A549 (cell line): ENCODE data around the gene BEST4. TPM values are rescaled to one million over a fixed set of nuclear protein-coding genes. Genes with fewer than 3 reads are reported as not detected.

Experiments used
- ATAC-seq, 2 experiments: fragments of 200-7000 bp in 1 of 2; fragments of >200 bp in 1 of 2; cut with Nextera tagmentation in 1 of 2; cut with Tn5 transposase in 1 of 2; 3 replicates each; pipeline versions ENCODE4 v1.8.0 to v1.9.1; 2018 to 2020; ENCODE audit warnings: mild to moderate bottlenecking in 1 of 2, moderate library complexity in 1 of 2
- CTCF ChIA-PET: fragments of 300-600 bp; sonication (Branson Sonifier 250); formaldehyde crosslinking; extraction: SDS; loops from one replicate; lab custom pipeline; 2021; ENCODE audit warnings: antibody characterized with exemption, inconsistent platforms; lab: Yijun Ruan, JAX
- POLR2A ChIA-PET: fragments of 350-600 bp; formaldehyde crosslinking; extraction: SDS; loops from one replicate; lab custom pipeline; 2021; ENCODE audit warnings: antibody characterized with exemption, inconsistent platforms; lab: Yijun Ruan, JAX
- DNase-seq, 2 experiments: peaks; one replicate each; pipeline versions ENCODE4 v3.0.0 to v3.0.0-alpha.2; 2011 to 2016; ENCODE audit warnings: low read depth in 1 of 2, low spot score in 1 of 2
- FAIRE-seq: peaks from 2 replicates; lab custom pipeline; 2011; peaks lifted over from hg19 to GRCh38; lab: Jason Lieb, UNC
- H3K27ac ChIP-seq, 2 experiments: fragments of >200 bp; sonication (Bioruptor Twin); formaldehyde crosslinking; 3 replicates each; pipeline ENCODE4 v1.5.1; 2016 to 2017
- H3K4me1 ChIP-seq: fragments of >200 bp; sonication (Bioruptor Twin); formaldehyde crosslinking; 3 replicates; pipeline ENCODE4 v1.6.1; 2016
- H3K4me2 ChIP-seq: fragments of >200 bp; sonication (Bioruptor Twin); formaldehyde crosslinking; 3 replicates; pipeline ENCODE4 v1.6.1; 2016
- H3K4me3 ChIP-seq: fragments of >200 bp; sonication (Bioruptor Twin); formaldehyde crosslinking; 3 replicates; pipeline ENCODE4 v1.5.1; 2016
- H3K9me3 ChIP-seq: fragments of >200 bp; sonication (Bioruptor Twin); formaldehyde crosslinking; 3 replicates; pipeline ENCODE4 v1.6.1; 2016
- CBX2 ChIP-seq: fragments of 200-600 bp; sonication (generic); IDR thresholded peaks from 2 replicates; pipeline ENCODE4 v1.6.1; 2016; ENCODE audit warnings: low read depth, mild to moderate bottlenecking, borderline replicate concordance
- CEBPB ChIP-seq, 2 experiments: fragments of >200 bp in 1 of 2; sonication (Bioruptor Twin) in 1 of 2; formaldehyde crosslinking in 1 of 2; IDR thresholded peaks; 2 replicates each; pipeline ENCODE4 v1.6.1; 2012 to 2016
- CHD2 ChIP-seq: fragments of 150-350 bp; IDR thresholded peaks from 2 replicates; pipeline ENCODE4 v1.6.1; 2014; ENCODE audit warnings: low read length; ENCODE audit not compliant: partially characterized antibody
- EHF ChIP-seq: fragments of 250-450 bp; sonication (Bioruptor Pico); IDR thresholded peaks from 2 replicates; pipeline ENCODE4 v1.5.0; 2020; ENCODE audit warnings: mild to moderate bottlenecking
- FOSB ChIP-seq: fragments of 250-450 bp; sonication (Bioruptor Pico); IDR thresholded peaks from 2 replicates; pipeline ENCODE4 v1.5.0; 2020; ENCODE audit warnings: mild to moderate bottlenecking, moderate library complexity
- FOSL2 ChIP-seq, 2 experiments: fragments of 450-650 bp in 1 of 2; fragments of >200 bp in 1 of 2; sonication (Bioruptor Twin) in 1 of 2; formaldehyde crosslinking; IDR thresholded peaks; 2 replicates each; pipeline versions ENCODE4 v1.5.0 to v1.6.1; 2016 to 2020; ENCODE audit warnings: mild to moderate bottlenecking in 1 of 2, moderate library complexity in 1 of 2
- FOXS1 ChIP-seq: fragments of 250-450 bp; sonication (Bioruptor Pico); IDR thresholded peaks from 2 replicates; pipeline ENCODE4 v1.5.0; 2020; ENCODE audit warnings: mild to moderate bottlenecking, moderate library complexity
- HEYL ChIP-seq: fragments of 250-450 bp; sonication (Bioruptor Pico); IDR thresholded peaks from 2 replicates; pipeline ENCODE4 v1.8.0; 2021; ENCODE audit warnings: mild to moderate bottlenecking, moderate library complexity
- JUN ChIP-seq, 2 experiments: fragments of >200 bp; sonication (Bioruptor Twin); formaldehyde crosslinking; IDR thresholded peaks; 2 replicates in 1 of 2; 3 replicates in 1 of 2; pipeline ENCODE4 v1.6.1; 2016 to 2017
- JUNB ChIP-seq: fragments of >200 bp; sonication (Bioruptor Twin); formaldehyde crosslinking; IDR thresholded peaks from 2 replicates; pipeline ENCODE4 v1.6.1; 2016
- KDM1A ChIP-seq: fragments of 200-600 bp; sonication (generic); IDR thresholded peaks from 2 replicates; pipeline ENCODE4 v1.6.1; 2016; ENCODE audit warnings: low read depth, mild to moderate bottlenecking
- KDM5A ChIP-seq: fragments of 200-600 bp; sonication (generic); IDR thresholded peaks from 2 replicates; pipeline ENCODE4 v1.6.1; 2016; ENCODE audit warnings: antibody characterized with exemption, mild to moderate bottlenecking
- MAFK ChIP-seq: fragments of 450-650 bp; IDR thresholded peaks from 2 replicates; pipeline ENCODE4 v1.6.1; 2014; ENCODE audit not compliant: partially characterized antibody
- MAZ ChIP-seq: fragments of 150-350 bp; IDR thresholded peaks from 2 replicates; pipeline ENCODE4 v1.6.1; 2014; ENCODE audit warnings: antibody characterized with exemption, low read depth, low read length, borderline replicate concordance
- NFE2L2 ChIP-seq: fragments of 150-350 bp; conservative IDR thresholded peaks from 2 replicates; pipeline ENCODE4 v1.6.1; 2014; ENCODE audit warnings: low read length
- PHF8 ChIP-seq: fragments of 200-600 bp; sonication (generic); IDR thresholded peaks from 2 replicates; pipeline ENCODE4 v1.6.1; 2016; ENCODE audit warnings: low read depth, mild to moderate bottlenecking, antibody characterized with exemption, moderate library complexity, borderline replicate concordance
- POLR2A ChIP-seq: IDR thresholded peaks from 2 replicates; pipeline ENCODE4 v1.6.1; 2012; ENCODE audit warnings: mild to moderate bottlenecking, low read length
- POLR2AphosphoS2 ChIP-seq: conservative IDR thresholded peaks from 2 replicates; pipeline ENCODE4 v1.6.1; 2012; ENCODE audit warnings: low read length, improper control_type of control experiment, inconsistent platforms
- RAD21 ChIP-seq, 2 experiments: fragments of >200 bp in 1 of 2; sonication (Bioruptor Twin) in 1 of 2; formaldehyde crosslinking in 1 of 2; IDR thresholded peaks in 1 of 2; conservative IDR thresholded peaks in 1 of 2; 2 replicates in 1 of 2; 3 replicates in 1 of 2; pipeline ENCODE4 v1.6.1; 2012 to 2018; ENCODE audit warnings: inconsistent platforms in 1 of 2
- RFX5 ChIP-seq: fragments of 450-650 bp; IDR thresholded peaks from 2 replicates; pipeline ENCODE4 v1.7.1; 2014; ENCODE audit warnings: antibody characterized with exemption, mild to moderate bottlenecking, moderate library complexity
- ZC3H11A ChIP-seq: fragments of 450-650 bp; IDR thresholded peaks from 2 replicates; pipeline ENCODE4 v1.6.1; 2014; ENCODE audit warnings: antibody characterized with exemption, mild to moderate bottlenecking
- WGBS: methylation state at CpG from one replicate; pipeline ENCODE4 v1.1.6; 2017; ENCODE audit errors: missing lambda C conversion rate; 5-methylcytosine and 5-hydroxymethylcytosine counted together
- polyA plus RNA-seq, 4 experiments: library from polyadenylated mRNA; depleted of rRNA in 3 of 4; stranded (reverse); fragments of >200 nt; fragmentation: RNase III in 1 of 4; extraction: RNeasy Plus Mini Kit Qiagen cat#74134 plus additional on column Dnase treatment in 1 of 4; gene quantifications; 2 replicates in 3 of 4; 3 replicates in 1 of 4; pipeline ENCODE4 v1.2.3, GENCODE V29; 2011 to 2017
- TF ChIP-seq, protein P1 (sequence below): fragments of 150-350 bp; IDR thresholded peaks from 2 replicates; pipeline ENCODE4 v1.6.1; 2014; ENCODE audit warnings: low read depth, mild to moderate bottlenecking, low read length
- TF ChIP-seq, protein P2 (sequence below): fragments of >200 bp; sonication (Bioruptor Twin); formaldehyde crosslinking; IDR thresholded peaks from 3 replicates; pipeline ENCODE4 v1.5.1; 2016
- TF ChIP-seq, protein P3 (sequence below): IDR thresholded peaks from 2 replicates; pipeline ENCODE4 v1.6.1; 2012

BEST4 gene
- polyA plus RNA-seq, 2 of the 4 experiments (the other 2 are of a cell fraction), result 0.08 to 0.09 TPM

DNA sequence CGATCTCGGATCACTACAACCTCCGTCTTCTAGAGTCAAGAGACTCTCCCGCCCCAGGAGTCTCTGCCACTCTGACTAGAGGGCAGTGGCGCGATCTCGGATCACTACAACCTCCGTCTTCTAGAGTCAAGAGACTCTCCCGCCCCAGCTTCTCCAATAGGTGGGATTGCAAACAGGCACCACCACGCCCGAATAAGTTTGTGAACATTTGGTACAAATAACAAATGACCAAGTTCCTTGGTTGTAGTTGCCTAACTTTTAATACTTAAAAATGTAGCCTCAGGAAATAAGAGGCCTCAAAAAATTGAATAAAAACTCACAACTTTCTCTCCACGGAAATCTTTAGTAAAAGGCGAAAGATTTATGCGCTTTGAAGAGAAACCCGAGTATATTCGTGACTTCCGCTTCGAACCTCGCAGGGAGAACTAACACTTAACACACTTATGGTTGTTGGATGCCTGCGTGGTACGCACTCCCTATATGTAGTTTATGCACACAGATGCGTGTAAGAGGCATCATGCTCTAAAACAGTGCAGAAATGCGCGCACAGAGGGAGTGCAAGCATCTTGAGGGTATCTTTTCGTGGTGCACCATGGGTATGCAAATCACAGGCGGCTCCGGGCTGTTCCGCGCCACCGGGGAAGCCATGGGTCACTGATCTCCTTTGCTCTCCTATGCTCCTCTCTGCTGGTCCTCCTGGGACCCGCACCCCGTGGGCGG is 31.8 kb upstream of the BEST4 start (continued):
- TF ChIP-seq FOSL2 (IDR thresholded peaks at IDR 0.05) (no peak), FOSL2 (CRISPR knock-in tag; IDR thresholded peaks at IDR 0.05) (peak; percentile 59), JUNB (no peak), RAD21 (conservative IDR thresholded peaks at IDR 0.05 in 1 of 2, IDR thresholded peaks at IDR 0.05 in 1 of 2) (peak; percentile 2 to 41; a peak in 3 of 5 replicates), POLR2A (peak; percentile 93), FOXS1 (CRISPR knock-in tag) (no peak), NFE2L2 (no peak), CBX2 (no peak), RFX5 (no peak; the same call in 1 of the 2 replicates), CEBPB (IDR thresholded peaks at IDR 0.05) (peak in 1 of 2 experiments; percentile 69; a peak in 1 of 4 replicates), MAZ (peak; percentile 60; the same call in 1 of the 2 replicates), HEYL (CRISPR knock-in tag) (no peak), FOSB (CRISPR knock-in tag) (peak; percentile 99), JUN (IDR thresholded peaks at IDR 0.05) (peak; percentile 100), MAFK (no peak), CHD2 (peak; percentile 54), ZC3H11A (no peak), KDM1A (no peak), EHF (0 out of 2 replicates have a peak, but pooled peaks have one; percentile 39), KDM5A (no peak)
- TF ChIP-seq, protein P1, sequence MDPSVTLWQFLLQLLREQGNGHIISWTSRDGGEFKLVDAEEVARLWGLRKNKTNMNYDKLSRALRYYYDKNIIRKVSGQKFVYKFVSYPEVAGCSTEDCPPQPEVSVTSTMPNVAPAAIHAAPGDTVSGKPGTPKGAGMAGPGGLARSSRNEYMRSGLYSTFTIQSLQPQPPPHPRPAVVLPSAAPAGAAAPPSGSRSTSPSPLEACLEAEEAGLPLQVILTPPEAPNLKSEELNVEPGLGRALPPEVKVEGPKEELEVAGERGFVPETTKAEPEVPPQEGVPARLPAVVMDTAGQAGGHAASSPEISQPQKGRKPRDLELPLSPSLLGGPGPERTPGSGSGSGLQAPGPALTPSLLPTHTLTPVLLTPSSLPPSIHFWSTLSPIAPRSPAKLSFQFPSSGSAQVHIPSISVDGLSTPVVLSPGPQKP, result no peak
- TF ChIP-seq, protein P2, sequence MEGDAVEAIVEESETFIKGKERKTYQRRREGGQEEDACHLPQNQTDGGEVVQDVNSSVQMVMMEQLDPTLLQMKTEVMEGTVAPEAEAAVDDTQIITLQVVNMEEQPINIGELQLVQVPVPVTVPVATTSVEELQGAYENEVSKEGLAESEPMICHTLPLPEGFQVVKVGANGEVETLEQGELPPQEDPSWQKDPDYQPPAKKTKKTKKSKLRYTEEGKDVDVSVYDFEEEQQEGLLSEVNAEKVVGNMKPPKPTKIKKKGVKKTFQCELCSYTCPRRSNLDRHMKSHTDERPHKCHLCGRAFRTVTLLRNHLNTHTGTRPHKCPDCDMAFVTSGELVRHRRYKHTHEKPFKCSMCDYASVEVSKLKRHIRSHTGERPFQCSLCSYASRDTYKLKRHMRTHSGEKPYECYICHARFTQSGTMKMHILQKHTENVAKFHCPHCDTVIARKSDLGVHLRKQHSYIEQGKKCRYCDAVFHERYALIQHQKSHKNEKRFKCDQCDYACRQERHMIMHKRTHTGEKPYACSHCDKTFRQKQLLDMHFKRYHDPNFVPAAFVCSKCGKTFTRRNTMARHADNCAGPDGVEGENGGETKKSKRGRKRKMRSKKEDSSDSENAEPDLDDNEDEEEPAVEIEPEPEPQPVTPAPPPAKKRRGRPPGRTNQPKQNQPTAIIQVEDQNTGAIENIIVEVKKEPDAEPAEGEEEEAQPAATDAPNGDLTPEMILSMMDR, result no peak; the same call in 2 of the 3 replicates
- TF ChIP-seq, protein P3, sequence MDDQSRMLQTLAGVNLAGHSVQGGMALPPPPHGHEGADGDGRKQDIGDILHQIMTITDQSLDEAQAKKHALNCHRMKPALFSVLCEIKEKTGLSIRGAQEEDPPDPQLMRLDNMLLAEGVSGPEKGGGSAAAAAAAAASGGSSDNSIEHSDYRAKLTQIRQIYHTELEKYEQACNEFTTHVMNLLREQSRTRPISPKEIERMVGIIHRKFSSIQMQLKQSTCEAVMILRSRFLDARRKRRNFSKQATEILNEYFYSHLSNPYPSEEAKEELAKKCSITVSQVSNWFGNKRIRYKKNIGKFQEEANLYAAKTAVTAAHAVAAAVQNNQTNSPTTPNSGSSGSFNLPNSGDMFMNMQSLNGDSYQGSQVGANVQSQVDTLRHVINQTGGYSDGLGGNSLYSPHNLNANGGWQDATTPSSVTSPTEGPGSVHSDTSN, result peak; percentile 80

DNA sequence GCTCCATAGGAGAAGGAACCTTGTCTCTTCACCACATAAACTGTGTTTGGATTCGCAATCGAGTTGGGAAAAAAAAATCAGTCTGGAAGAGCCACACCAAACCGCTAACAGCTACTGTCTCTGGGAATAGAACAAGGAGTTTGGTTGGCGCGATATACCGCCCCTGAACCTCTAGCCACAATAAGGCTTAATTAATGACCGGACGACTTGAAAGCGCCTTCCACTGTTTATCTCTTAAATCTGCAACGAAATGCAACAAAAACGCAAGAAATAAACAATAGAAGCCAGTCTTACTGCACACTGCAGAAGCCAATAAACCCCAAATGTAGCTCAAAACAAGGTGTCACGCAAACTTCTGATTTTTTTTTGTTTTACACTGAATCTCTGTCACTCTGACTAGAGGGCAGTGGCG is 31.2 kb upstream of the BEST4 start:
- H3K27ac ChIP-seq, result peak overlapping the region; percentile 97 to 98
- peak overlapping the region; percentile 96 for H3K4me2 ChIP-seq
- no peaks in the 10 kb centered on the region for H3K9me3 ChIP-seq
- DNase-seq (no peak), ATAC-seq (peak; percentile 9 to 14; a peak in 5 of 6 replicates), FAIRE-seq (no peak)
- H3K4me3 ChIP-seq, result peak overlapping the region; percentile 47
- TF ChIP-seq PHF8 (0 out of 2 replicates have a peak, but pooled peaks have one; percentile 8), POLR2AphosphoS2 (no peak), POLR2A (no peak)
- TF ChIP-seq, protein P2, result peak; percentile 9; the same call in 1 of the 3 replicates
- 2% methylated on average over 13 of the region's 13 CpGs for WGBS
- CTCF ChIA-PET, result interaction anchor here (0.7 to 4.5 kb wide), 9 partner anchors 10 to 107 kb away, joined by 3 to 23 read pairs (median 4); partner anchors contain the start of genes BTBD19, PLK3 and RNU5D-1
- peaks cover 13% of the 10 kb centered on the region; the same call in 2 of the 3 replicates for H3K4me1 ChIP-seq
- POLR2A ChIA-PET, result interaction anchor here (0.5 to 3.5 kb wide), 18 partner anchors 11 to 1128 kb away, joined by 3 to 57 read pairs (median 6); partner anchors contain the start of genes BTBD19, DYNLT4, HECTD3 and MUTYH
